HG03342 (cell line): ENCODE measurements around the gene SMARCD2.
A peak's percentile ranks its signal among the peaks of the same experiment; 100 is the strongest.

ENCODE experiments used
- ATAC-seq: cut with Tn5 transposase; IDR thresholded peaks from one replicate; pipeline ENCODE4 v1.9.1; 2021; ENCODE audit warnings: mild to moderate bottlenecking, moderate library complexity; ENCODE audit not compliant: unreplicated experiment

The SMARCD2 gene

DNA sequence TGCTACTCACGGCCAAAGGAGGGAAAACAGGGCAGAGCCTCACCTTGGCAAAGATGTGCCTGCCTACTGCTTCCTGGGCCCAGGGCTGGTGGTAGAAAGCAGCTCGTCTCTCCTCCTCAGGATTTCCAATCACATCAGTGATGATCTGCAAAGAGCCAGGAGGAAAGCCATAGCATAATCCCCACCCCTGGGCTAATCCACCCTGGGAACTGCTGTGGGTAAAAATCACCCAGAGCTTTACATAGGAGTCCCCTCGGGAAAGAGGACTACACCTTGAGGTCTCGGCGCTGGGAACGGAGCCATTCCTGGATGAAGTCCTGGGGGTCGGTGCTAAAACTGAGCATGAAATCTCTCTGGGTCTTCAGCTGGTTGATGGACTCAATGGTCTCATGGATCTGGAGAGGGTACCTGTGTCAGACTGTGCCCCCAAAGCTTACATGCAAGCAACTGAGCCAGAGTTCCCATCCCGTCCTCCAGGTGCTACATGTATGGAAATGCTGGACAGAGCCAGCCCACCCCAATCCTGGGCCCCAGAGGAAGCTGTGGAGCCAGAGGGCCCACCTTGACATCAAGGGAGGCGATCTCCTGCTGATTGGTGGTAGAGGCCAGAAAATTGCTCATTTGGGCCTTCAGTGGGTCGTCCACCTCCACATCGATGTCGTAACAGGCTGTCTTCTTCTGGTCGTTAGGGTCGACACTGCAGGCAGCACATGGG lies 9.3 kb downstream of the SMARCD2 start:
- no peak for ATAC-seq

DNA sequence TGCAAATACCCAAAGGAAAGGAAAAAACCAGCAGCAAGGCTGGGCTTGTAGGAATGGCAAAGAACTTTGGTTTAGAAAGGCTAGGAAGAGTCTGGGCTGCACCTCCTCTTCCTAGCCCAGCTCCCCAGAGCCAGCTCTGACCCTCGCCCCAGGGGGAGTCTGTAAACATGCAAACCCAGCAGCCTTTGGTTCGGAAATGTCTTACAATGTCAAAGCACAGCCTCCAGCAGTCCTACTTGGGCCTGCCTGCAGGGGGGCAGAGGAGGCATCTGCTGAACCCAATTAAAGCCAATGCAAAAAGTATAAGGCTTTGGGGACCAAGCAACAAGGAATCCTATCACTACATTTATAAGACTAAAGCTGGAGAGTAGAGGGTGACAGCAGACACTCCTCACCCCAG lies 10.0 kb downstream of the SMARCD2 start:
- ATAC-seq, result no peak

DNA sequence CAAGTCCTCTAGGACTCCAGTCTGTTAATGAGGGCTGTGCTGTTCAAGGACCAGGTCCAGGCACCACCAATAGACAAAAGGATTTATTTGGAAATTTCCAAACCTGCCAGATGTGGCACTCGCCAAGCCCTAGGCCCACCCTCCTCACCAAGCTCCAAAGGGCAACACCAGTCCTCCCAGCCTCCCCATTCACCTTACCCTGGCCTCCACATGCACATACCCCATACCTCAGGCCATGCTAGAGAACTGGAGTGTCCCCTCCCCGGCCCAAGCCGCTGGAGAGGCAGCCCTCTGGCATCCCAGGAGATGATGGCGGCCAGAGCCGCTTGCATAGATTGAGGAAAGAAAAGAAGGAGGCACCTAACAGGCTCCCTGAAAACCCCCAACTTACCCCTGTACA lies 10.5 kb downstream of the SMARCD2 start:
- no peak for ATAC-seq

DNA sequence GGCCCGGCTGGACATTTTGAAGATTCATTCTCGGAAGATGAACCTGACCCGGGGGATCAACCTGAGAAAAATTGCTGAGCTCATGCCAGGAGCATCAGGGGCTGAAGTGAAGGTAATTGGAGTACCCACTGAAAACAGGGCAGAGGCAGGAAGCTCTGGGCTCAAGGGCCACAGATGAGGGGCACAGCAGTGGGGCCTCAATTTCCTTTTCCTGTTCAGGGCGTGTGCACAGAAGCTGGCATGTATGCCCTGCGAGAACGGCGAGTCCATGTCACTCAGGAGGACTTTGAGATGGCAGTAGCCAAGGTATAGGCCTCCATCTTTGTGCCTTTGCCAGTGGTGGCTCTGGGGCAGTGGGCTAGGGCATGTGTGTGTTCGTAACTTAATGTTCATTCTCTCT lies 11.0 kb downstream of the SMARCD2 start:
- ATAC-seq, result no peak

DNA sequence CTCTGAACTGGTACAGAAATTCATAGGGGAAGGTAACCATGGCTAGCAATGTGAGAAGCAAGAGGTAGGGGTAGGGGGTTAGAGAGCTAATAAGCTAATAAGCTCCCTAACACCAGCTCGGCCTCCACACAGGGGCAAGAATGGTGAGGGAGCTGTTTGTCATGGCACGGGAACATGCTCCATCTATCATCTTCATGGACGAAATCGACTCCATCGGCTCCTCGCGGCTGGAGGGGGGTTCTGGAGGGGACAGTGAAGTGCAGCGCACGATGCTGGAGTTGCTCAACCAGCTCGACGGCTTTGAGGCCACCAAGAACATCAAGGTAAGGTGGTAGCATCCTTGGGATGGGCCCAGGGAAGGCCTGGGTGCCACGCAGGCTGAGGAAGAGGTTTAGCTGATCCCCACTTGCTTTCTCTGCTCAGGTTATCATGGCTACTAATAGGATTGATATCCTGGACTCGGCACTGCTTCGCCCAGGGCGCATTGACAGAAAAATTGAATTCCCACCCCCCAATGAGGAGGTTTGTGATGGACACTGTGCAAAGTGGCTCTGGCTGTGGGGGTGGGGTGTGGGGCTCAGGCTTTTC lies 11.5 kb downstream of the SMARCD2 start:
- no peak for ATAC-seq

DNA sequence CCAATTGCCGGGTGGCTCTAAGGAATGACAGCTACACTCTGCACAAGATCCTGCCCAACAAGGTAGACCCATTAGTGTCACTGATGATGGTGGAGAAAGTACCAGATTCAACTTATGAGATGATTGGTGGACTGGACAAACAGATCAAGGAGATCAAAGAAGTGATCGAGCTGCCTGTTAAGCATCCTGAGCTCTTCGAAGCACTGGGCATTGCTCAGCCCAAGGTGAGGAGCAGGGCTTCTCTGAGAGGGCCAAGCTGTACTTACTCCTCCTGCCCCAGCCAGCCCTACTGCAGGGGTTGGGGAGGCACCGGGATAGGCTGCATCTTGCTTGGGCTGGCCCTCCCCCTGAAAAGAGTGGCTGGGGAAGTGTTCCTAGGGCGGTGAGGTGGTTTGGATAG lies 12.2 kb downstream of the SMARCD2 start:
- no peak for ATAC-seq

DNA sequence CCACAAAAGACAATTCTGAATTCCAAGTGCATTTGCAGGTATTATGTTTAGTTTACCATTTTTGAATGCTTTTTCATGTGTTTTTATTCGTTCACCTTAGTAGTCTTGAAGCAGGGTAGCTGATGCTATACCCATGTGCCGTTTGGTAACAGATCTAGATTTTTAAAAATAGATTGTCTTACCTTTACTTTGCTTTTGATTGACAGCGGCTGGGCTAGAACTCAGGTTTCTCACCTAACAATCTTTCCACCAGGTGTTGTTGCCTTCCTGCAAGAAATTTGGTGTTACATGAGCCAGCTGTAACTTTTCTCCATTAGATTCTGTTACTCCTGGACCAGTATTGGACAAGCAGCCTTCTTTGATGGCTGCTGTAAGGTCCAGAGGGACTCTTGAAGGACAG lies 13.5 kb downstream of the SMARCD2 start:
- ATAC-seq, result no peak

DNA sequence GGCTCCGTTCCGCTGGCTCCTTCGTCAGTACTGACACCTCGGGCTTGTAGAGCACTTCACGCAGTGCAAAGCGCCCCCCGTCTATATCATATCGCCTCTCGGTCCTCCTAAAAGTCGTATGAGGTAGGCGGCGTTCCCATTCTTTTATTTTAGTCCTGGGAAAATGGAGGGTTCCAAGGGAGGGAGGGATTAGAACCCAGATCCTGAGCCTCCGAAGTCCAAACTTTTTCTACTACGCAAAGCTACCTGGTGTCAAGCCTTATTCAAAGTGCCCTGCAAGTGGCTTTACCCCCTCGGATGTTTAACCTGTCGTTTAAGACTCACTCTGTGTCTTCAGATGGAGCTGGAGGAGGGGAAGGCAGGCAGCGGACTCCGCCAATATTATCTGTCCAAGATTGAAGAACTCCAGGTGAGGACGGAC lies 14.7 kb downstream of the SMARCD2 start:
- no peak for ATAC-seq

DNA sequence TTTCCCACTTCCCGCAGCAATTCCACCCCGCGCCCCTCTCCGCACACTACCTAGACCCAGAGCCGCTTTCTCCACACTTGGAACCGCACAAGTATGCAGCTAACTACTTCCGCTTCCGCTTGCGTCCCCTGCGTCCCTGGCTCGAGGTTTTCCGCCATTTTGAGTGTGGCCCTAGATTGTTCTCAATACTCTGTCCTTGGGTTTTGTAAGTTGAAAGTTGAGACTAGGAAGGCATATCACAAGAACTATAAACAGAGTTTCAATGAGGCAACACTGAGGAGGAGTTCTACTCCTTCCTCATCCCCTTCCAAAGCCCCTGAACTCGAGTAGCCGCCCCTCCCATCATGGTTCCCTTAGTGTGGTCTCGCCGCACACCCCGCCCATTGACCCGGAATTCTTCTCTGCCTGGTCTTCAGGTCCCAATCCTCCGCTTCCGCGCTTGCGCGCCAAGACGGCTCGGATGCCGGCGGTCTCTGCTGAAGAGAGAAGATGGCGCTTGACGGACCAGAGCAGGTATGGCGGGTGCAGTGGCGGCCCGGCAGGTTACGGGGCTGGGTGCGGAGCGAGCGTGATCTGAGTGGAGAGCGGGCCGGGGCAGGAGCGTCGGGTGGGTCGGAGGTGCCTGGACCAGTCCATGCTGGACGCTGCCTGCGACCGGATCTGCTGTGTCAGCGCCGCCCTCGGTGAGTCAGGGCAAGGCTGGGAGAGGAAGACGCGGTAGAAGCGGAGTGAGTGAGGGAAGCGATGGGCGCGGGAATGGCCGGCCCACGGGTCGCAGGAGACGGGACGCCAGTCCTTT lies 15.3 kb downstream of the SMARCD2 start, which contains the start of the genes FTSJ3 and PSMC5:
Gene FTSJ3, minus strand, starts transcription at position 662 of the 799 bp plus-strand sequence. CDS start 761 bp downstream, outside the sequence.
Gene PSMC5, plus strand, starts transcription at position 430 of the 799 bp plus-strand sequence. Its CDS starts 60 bp downstream, at position 490.
- ATAC-seq, result peak; percentile 89

DNA sequence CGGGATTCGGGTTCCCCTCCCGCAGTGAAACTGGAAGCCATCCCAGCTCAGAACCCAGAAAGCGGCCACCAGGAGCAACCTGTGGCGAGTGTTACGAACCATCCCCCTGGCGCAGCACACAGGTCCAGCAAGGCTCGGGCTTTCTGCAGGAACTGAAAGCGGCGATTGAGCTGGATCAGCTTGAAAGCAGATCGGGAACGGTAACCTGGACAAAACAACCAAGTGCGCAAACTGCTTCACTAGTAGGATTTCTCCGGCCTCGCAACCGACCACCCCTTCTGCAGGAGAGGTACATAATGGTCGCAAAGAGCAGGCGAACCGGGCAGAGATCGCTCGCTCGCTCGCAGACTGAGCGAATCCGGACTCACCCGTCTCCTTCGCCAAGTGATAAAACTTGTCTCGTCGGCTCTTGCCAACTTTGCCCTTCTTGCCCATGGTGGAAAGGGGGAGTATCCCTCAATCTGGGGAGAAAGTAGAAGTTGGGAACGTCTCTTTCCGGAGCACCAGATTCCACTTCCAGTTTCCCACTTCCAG lies 15.9 kb downstream of the SMARCD2 start:
- ATAC-seq, result no peak

DNA sequence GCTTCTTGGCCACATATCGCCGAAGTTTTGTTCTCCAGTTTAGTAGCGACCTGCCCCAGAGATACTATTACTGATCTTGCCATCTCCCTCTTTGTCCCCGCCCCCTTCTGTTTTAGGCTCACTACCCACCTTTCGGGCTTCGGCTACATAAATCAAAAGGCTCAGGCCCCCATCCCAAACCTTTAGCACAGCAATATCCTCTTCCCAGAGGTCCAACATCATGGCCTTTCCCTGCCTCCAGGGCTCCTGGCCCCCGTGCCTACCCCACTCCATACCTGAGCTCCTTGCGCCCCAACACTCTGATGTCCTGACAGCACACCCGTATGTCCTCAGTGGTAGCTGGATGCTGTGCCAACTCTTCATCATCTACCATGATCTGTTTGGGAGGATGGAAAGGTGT lies 18.1 kb downstream of the SMARCD2 start:
- ATAC-seq, result no peak

DNA sequence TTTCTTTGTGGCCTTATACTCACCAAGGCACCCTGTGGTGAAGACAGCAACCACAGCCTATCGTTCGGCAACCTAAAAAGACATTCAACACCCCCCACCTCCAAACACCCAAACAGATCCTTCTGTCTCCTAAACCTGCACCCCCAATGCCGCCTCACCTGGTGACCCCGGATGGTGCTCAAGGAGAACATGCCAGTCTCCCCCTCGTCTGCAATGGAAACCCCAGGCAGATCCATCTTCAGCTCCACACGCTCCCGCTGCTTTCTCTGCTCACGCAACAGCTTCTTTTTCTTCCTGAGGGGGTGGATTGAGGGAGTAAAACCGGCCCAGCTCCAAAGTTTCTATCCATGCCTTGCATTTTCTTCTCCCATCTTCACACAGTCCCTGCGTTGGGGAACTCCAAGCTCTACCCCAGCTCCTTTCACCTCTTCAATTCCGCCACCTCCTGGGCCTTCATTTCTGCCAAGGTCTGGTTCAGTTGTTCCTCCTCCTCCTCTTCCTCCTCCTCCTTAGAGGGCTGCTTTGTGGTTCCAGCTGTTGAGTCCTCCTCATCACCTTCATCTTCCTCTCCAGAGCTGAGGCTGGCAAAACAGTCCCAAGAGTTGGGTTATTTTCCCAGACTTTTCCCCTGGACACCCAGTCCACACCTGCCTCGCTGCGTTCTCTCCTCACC lies 18.7 kb downstream of the SMARCD2 start:
- no peak for ATAC-seq

DNA sequence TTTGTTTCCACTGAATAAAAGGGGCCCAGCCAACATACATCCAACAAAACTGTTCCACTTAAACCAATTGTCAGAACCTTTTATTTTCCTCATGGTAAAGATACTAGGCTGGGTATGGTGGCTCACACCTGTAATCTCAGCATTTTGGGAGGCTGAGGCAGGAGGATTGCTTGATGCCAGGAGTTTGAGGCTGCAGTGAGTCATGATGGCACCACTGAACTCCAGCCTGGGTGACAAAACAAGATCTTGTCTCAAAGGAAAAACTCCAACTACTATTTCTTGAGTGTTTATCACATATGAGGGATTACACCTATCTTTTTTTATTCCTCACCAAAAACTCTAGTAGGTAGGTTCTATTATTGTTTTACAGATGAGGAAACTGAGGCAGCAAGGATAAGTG lies 19.9 kb downstream of the SMARCD2 start:
- no peak for ATAC-seq

DNA sequence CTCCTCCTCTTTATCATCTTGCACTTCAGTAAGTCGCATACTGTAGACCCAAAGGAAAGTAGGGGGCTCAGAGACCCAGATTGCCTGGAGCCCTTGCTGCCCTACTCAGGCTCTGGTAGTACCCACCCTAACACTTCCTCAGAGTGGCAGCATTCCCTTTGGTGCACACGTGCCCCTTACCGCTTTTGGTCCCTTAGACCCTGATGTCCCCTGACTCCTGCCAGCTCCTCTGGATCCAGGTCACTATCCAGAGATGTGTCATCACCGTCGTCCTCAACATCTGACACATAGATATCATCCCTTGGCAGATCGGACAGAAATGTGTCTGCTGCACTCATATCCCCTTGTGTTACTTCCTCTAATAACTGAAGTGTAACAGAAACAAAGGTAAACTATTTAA lies 20.7 kb downstream of the SMARCD2 start:
- no peak for ATAC-seq

DNA sequence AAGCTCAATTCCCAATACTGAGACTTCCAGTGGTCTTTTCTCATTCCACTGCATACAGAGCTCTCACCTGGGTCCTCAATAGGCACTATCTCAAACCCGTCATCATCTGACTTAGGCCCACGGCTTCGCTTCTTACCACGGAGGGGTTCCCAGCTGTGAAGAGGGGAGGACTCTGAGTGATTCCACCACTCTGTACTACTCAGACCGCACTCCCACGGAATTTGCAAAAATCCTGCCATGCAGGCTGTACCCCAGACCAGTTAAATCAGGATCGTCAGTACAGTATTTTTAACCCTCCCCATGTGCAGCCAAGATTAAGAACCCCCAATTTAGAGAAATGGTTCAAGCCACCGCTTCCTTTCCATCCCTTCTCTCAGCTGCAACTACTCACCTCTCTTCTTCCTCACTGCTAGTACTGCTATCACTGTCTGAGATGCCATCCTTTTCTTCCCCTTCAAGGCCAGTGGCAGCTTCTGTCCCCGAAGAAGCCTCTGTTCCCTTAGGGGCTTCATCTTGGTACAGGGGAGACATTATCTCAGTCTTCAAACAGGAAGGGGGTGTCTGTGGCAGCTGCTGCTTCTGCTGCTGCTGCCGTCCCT lies 21.4 kb downstream of the SMARCD2 start:
- no peak for ATAC-seq

DNA sequence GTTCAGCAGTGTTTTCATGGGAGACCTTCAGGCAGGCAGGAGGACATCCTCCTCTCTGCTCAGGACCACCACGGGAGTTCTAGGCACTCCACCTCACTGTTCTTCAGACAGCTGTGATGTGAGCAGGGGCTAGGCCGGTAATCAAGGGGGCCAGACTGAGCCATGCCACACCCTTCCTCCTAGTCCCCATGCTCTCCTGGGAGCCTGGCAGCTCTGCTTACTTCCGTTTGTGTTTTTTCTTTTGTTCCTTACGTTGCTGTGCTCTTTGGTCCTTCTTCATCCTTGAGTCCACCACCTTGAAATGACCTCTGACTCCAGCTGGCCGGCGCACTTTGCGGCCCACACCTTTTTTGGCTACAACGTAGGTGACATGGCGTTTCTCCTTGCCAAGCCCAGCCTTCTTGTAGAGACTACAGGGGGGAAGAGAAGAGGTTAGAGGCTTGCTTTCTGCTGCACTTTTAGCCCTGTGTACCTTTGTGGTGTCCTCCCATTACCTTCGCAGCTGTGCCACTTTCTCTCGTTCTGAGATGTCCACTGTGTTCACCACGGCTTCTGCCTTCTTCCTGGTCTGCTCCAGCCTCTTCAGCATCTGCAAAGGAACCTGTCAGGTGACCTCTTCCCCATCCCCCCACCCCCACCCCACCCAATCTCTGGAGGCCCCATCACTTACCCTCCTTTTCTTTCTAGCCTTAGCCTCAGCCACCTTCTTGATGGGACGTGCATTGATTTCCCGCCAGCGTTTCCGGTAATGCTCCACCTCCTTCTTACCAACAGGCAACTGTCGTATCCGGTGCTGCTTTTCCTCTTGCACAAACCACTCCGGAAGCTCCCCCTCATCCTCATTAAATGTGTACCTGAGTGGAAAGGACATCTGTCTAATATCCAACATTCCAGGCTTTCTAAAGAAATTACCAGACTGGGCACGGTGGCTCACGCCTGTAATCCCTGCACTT lies 22.6 kb downstream of the SMARCD2 start:
- ATAC-seq, result no peak

DNA sequence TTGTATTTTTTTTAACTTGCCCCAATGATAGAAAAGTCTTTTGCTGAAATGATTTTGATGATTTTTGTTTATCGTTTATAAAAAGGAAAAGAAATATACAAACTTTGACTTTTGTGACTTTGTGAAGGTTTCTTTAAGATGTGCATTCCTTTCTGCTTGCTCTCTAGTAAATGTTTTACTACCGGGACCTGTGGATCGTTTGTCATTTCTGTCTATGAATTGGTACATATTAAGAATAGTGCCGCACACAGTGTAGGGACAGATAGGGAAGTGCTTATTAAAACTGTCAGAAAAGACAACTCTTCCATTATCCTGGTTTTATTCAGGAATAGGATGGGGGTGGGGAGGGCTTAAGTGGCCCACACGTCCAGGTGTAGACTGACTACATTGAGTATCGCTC lies 23.4 kb downstream of the SMARCD2 start:
- ATAC-seq, result no peak

DNA sequence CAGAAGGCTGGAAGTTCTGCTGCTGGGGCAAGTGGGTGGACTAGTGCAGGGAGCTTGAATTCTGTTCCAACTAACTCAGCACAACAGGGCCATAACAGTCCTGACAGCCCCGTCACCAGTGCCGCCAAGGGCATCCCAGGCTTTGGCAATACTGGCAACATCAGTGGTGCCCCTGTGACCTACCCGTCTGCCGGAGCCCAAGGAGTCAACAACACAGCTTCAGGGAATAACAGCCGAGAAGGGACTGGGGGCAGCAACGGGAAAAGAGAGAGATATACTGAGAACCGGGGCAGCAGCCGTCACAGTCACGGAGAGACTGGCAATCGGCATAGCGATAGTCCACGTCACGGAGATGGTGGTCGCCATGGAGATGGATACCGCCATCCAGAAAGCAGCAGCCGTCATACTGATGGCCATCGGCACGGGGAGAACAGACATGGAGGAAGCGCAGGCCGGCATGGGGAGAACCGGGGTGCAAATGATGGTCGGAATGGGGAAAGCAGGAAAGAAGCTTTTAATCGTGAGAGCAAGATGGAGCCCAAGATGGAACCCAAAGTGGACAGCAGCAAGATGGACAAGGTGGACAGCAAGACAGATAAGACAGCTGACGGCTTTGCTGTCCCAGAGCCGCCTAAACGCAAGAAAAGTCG lies 24.6 kb downstream of the SMARCD2 start:
- ATAC-seq, result no peak

DNA sequence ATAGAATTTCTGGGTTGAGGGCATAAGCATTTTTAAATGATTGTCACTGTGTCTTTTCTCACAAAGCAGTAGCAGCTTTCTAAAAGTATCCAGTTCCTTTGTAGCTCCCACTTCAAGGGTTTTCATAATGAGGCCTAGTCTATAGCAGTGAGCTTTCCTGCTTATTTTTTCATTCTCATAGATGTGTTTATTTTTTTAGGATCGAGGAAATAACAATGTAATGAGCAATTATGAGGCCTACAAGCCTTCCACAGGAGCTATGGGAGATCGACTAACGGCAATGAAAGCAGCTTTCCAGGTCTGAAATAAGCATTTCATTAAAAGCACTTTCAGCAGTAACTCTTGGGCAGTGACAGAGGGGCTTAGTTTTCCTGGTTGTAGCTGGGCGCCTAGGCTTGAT lies 25.8 kb downstream of the SMARCD2 start:
- ATAC-seq, result no peak
